Upper lobe of left lung (tissue), 6 donors: ENCODE data around the gene PIP5K1C. TPM values are rescaled to one million over a fixed set of nuclear protein-coding genes. Genes with fewer than 3 reads are reported as not detected.

Experiments used
- ATAC-seq, 2 donors: fragments of 200-7000 bp; cut with Tn5 transposase; one replicate each; pipeline ENCODE4 v1.9.1; 2022; ENCODE audit warnings: mild to moderate bottlenecking in 2 of 2, moderate library complexity in 2 of 2; ENCODE audit not compliant: low FRiP score in 2 of 2
- DNase-seq, 2 donors: peaks; one replicate each; pipeline ENCODE4 v3.0.0-alpha.2; 2019 to 2020
- H3K27ac ChIP-seq, 4 donors: fragments of 200-600 bp; sonication (generic); one replicate each; pipeline ENCODE4 v1.5.1; 2016 to 2019
- H3K27me3 ChIP-seq, 4 donors: fragments of 200-600 bp; sonication (generic); one replicate each; pipeline ENCODE4 v1.5.1; 2017 to 2019
- H3K36me3 ChIP-seq, 4 donors: fragments of 200-600 bp; sonication (generic); one replicate each; pipeline ENCODE4 v1.5.1; 2016 to 2019
- H3K4me1 ChIP-seq, 4 donors: fragments of 200-600 bp; sonication (generic); one replicate each; pipeline ENCODE4 v1.5.1; 2018 to 2019
- H3K4me3 ChIP-seq, 4 donors: fragments of 200-600 bp; sonication (generic); one replicate each; pipeline ENCODE4 v1.5.1; 2017 to 2019; ENCODE audit warnings: mild to moderate bottlenecking in 2 of 4, moderate library complexity in 1 of 4
- H3K9me3 ChIP-seq, 4 donors: fragments of 200-600 bp; sonication (generic); one replicate each; pipeline ENCODE4 v1.5.1; 2018 to 2019
- EP300 ChIP-seq, 4 donors: sonication (generic); formaldehyde crosslinking; IDR thresholded peaks; one replicate each; pipeline ENCODE4 v1.5.1; 2017; ENCODE audit warnings: antibody characterized with exemption in 4 of 4, control low read depth in 2 of 4
- POLR2A ChIP-seq, 4 donors: fragments of 450-650 bp; IDR thresholded peaks; one replicate each; pipeline ENCODE4 v1.5.1; 2016 to 2017; ENCODE audit warnings: antibody characterized with exemption in 4 of 4, mild to moderate bottlenecking in 2 of 4
- POLR2AphosphoS5 ChIP-seq, 2 donors: sonication (generic); formaldehyde crosslinking; IDR thresholded peaks; one replicate each; pipeline ENCODE4 v1.5.1; 2017; ENCODE audit warnings: antibody characterized with exemption in 2 of 2
- WGBS, 2 donors: methylation state at CpG; one replicate each; pipeline ENCODE4 v1.1.5; 2017 to 2018; 5-methylcytosine and 5-hydroxymethylcytosine counted together
- total RNA-seq, 6 donors: library from RNA; depleted of rRNA in 4 of 6; stranded (reverse); fragments of >200 nt in 4 of 6; gene quantifications; one replicate each; pipeline versions ENCODE4 v1.1.0 to v1.2.1, GENCODE V29; 2016 to 2021
- TF ChIP-seq, protein P1 (sequence below), 6 experiments: fragments of 450-650 bp in 4 of 6; fragments of 200-600 bp in 2 of 6; sonication (generic) in 2 of 6; IDR thresholded peaks; one replicate each; pipeline ENCODE4 v1.5.1; 2016 to 2019; ENCODE audit warnings: antibody characterized with exemption in 6 of 6
- donor health status: DM: no; HTN: no; CAD: no; lungs with moderate emphysema.
- donor health status: DM: no; HTN: yes; CAD: no; lungs with severe emphysema.

Gene PIP5K1C
- total RNA-seq, 6 donors from 2014 or later, result 24.6 to 64.1 (median 43.1) TPM

DNA sequence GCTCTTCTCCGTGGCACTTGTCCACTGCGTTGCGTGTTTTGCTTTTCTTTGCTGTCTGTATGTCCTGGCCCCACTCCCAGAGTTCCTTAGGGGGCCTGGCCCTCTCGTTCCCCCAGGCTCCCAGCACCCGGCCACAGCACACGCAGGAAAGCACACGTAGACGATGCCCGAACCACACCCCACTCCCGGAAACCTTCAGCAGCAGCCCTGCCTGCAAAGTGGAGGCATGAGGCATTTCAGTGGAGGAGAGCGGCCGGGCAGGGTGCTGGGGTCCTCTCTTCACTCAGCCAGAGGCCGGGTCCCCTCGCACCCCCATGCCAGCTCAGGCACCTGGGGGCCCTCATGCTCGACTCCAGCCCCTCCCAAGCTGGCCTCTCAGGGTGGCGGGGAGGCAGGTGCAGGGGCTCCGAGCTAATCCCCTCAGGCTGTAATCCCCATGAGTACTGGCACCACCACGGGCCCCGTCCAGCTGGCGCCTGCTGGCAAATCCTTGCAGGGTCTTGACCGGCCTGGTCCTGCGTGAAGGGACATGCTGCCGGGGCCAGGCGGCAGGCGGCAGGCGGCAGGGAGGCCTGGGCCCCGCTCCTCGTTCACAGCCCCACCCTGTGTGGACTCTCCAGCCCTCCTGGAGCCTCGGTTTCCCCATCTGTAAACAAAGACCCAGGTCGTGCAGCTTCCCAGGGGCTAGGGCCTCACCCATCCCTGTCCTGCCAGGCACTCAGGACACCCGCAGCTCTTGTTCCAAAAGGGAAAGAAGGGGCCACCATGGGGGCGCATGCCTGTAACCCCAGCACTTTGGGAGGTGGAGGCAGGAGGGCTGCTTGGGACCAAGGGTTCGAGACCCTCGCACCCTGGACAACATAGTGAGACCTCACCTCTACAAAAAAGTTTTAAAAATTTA lies 7.0 kb downstream of the PIP5K1C start:
- no peak overlapping the region for H3K4me3 ChIP-seq
- H3K4me1 ChIP-seq, result peaks cover 6 to 16% (median 11%) of the 10 kb centered on the region in 4 donors
- H3K9me3 ChIP-seq, result no peaks in the 10 kb centered on the region
- no peaks in the 10 kb centered on the region for H3K27me3 ChIP-seq
- no peak overlapping the region for H3K27ac ChIP-seq
- peak in 1 of 2 donors; percentile 79 for DNase-seq
- TF ChIP-seq, protein P1, sequence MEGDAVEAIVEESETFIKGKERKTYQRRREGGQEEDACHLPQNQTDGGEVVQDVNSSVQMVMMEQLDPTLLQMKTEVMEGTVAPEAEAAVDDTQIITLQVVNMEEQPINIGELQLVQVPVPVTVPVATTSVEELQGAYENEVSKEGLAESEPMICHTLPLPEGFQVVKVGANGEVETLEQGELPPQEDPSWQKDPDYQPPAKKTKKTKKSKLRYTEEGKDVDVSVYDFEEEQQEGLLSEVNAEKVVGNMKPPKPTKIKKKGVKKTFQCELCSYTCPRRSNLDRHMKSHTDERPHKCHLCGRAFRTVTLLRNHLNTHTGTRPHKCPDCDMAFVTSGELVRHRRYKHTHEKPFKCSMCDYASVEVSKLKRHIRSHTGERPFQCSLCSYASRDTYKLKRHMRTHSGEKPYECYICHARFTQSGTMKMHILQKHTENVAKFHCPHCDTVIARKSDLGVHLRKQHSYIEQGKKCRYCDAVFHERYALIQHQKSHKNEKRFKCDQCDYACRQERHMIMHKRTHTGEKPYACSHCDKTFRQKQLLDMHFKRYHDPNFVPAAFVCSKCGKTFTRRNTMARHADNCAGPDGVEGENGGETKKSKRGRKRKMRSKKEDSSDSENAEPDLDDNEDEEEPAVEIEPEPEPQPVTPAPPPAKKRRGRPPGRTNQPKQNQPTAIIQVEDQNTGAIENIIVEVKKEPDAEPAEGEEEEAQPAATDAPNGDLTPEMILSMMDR (IDR thresholded peaks at IDR 0.05), result no peak
- TF ChIP-seq POLR2AphosphoS5 (IDR thresholded peaks at IDR 0.05) (no peak), POLR2A (IDR thresholded peaks at IDR 0.05) (no peak), EP300 (IDR thresholded peaks at IDR 0.05) (no peak)
- 81 to 90% methylated on average over 17 to 33 of the region's 34 CpGs for WGBS, 2 donors
- H3K36me3 ChIP-seq, result peaks cover 0 to 6% (median 3%) of the 10 kb centered on the region in 4 donors
- no peak for ATAC-seq

DNA sequence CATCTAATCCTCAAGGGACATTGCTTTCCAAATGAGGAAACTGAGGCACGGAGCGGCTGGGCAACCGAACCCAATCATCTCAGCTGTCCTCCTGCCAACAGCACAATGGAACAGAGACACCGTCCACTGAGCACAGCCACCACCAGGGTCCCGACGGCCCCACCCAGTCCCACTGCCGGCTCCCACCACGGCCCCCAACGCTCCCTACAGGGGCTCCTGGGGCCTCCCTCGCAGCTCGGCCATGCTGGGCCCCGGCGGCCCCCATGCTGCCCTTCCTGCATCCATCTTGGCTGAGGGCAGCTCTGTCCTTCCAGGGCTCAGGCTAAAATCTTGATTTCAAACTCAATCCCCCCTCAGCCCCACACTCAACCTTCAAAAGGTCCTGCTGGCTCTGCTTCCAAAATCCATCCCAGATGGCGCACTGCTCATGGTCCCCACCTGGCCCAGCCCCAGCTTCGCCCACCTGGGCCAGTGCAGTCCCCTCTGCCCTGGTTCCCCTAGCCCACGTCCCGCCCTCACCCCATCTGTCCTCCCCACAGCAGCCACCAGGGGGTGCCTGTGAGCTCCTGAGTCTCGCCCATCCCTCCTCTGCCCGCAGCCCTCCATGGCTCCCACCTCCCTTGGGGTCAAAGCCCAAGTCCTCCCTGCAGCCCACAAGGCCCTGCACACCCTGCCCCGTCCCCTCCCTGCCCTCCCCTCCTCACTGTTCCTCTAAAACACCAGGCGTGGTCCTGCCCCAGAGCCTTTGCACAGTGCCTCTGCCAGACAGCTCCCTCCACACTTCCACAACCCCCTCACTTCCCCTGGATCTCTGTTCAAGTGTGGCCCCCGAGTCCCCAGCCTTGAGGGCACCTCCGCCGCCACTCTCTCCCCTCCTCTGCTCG lies 7.9 kb downstream of the PIP5K1C start:
- TF ChIP-seq POLR2AphosphoS5 (IDR thresholded peaks at IDR 0.05), result no peak
- TF ChIP-seq, protein P1 (IDR thresholded peaks at IDR 0.05), result peak; percentile 48 to 65 (median 56)
- H3K9me3 ChIP-seq, result no peaks in the 10 kb centered on the region
- WGBS, 2 donors, result 93 to 94% methylated on average over 24 to 25 of the region's 25 CpGs
- H3K4me3 ChIP-seq, result no peak overlapping the region
- H3K4me1 ChIP-seq, result peaks cover 10 to 16% (median 14%) of the 10 kb centered on the region in 4 donors
- peaks cover 0 to 6% (median 3%) of the 10 kb centered on the region in 4 donors for H3K36me3 ChIP-seq
- no peaks in the 10 kb centered on the region for H3K27me3 ChIP-seq
- DNase-seq, result peak in 1 of 2 donors; percentile 66
- peak in 1 of 2 donors; percentile 49 for ATAC-seq
- H3K27ac ChIP-seq, result no peak overlapping the region

DNA sequence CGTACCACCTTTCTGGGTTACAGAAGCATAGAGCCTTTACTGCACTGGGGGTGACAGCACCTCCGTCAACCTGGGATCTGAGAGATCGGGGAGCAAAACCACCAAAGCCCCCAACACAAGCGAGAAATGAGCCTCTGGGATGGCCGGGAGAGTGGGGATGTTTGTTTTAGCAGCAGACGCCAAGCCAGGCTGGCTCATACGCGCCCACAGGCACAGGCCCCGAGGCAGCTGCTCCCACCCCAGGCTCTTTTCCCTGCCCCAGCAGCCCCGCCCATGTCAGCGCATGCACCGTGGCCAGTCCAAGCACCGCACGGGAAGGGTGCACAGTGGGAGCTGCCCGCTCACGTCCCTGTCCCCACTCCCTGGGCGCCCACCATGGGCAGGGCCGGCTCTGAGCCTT lies 8.5 kb downstream of the PIP5K1C start:
- H3K36me3 ChIP-seq, result peaks cover 0 to 6% (median 3%) of the 10 kb centered on the region in 4 donors
- H3K27me3 ChIP-seq, result no peaks in the 10 kb centered on the region
- no peaks in the 10 kb centered on the region for H3K9me3 ChIP-seq
- H3K27ac ChIP-seq, result no peak overlapping the region
- H3K4me3 ChIP-seq, result no peak overlapping the region
- DNase-seq (no peak), ATAC-seq (no peak)
- WGBS, 2 donors, result 94 to 97% methylated on average over 5 to 13 of the region's 18 CpGs
- TF ChIP-seq, protein P1 (IDR thresholded peaks at IDR 0.05), result no peak
- TF ChIP-seq EP300 (IDR thresholded peaks at IDR 0.05), result no peak
- TF ChIP-seq POLR2A (IDR thresholded peaks at IDR 0.05), result no peak
- TF ChIP-seq POLR2AphosphoS5 (IDR thresholded peaks at IDR 0.05), result no peak
- H3K4me1 ChIP-seq, result peaks cover 11 to 21% (median 14%) of the 10 kb centered on the region in 4 donors

DNA sequence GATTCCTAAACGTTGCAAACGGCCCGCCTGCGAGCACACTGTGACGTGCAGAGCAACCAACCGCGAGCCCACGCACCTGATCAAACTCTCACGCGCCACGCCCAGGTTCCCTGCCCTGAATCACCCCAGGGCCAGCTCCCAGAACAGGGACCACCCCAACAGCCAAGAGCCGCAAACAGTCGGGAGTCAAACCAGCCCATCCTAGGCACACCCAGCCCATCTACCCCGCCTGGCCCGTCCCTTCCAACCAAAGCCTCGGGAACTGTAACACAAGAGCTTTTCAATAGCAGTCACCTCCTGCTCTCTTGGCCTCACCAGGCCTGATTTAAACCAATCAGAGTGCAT lies 8.9 kb downstream of the PIP5K1C start:
- H3K36me3 ChIP-seq, result peaks cover 0 to 6% (median 3%) of the 10 kb centered on the region in 4 donors
- H3K27me3 ChIP-seq, result no peaks in the 10 kb centered on the region
- no peak for DNase-seq
- ATAC-seq, result no peak
- H3K4me1 ChIP-seq, result peaks cover 11 to 24% (median 14%) of the 10 kb centered on the region in 4 donors
- 93 to 97% methylated on average over 10 to 16 of the region's 16 CpGs for WGBS, 2 donors
- H3K9me3 ChIP-seq, result no peaks in the 10 kb centered on the region
- H3K4me3 ChIP-seq, result no peak overlapping the region
- no peak for TF ChIP-seq POLR2A (IDR thresholded peaks at IDR 0.05)
- no peak for TF ChIP-seq POLR2AphosphoS5 (IDR thresholded peaks at IDR 0.05)
- TF ChIP-seq, protein P1 (IDR thresholded peaks at IDR 0.05), result no peak
- no peak for TF ChIP-seq EP300 (IDR thresholded peaks at IDR 0.05)
- no peak overlapping the region for H3K27ac ChIP-seq
